K562 (cell line): ENCODE measurements around the gene SOCS2. TPM values are rescaled to one million over a fixed set of nuclear protein-coding genes. Genes with fewer than 3 reads are reported as not detected.

Source experiments
- ATAC-seq: fragments of 200-7000 bp; cut with Tn5 transposase; 3 replicates; pipeline ENCODE4 v1.9.1; 2020; ENCODE audit warnings: moderate library complexity
- BruUV-seq: library from RNA; stranded (reverse); fragments of 400-500 nt; replicated peaks from 2 replicates; lab custom pipeline; 2021; lab: Mats Ljungman, UMichigan
- CTCF ChIA-PET: fragments of 300-600 bp; formaldehyde crosslinking; extraction: SDS; loops from one replicate; lab custom pipeline; 2021; ENCODE audit warnings: low intra/inter-chr PET ratio; lab: Yijun Ruan, JAX
- POLR2A ChIA-PET: fragments of 300-600, 350-650 bp; sonication (Branson Sonifier 250); formaldehyde crosslinking; extraction: SDS; loops from one replicate; lab custom pipeline; 2021; ENCODE audit warnings: antibody characterized with exemption, inconsistent platforms; lab: Yijun Ruan, JAX
- DNase-seq, 4 experiments: peaks; one replicate each; pipeline versions ENCODE4 v3.0.0 to v3.0.0-alpha.2; 2011 to 2018; ENCODE audit warnings: low spot score in 3 of 4, mixed read lengths in 3 of 4; ENCODE audit errors: extremely low read depth in 1 of 4
- FAIRE-seq: peaks from 2 replicates; lab custom pipeline; 2011; peaks lifted over from hg19 to GRCh38; lab: Jason Lieb, UNC
- H2AFZ ChIP-seq: 2 replicates; pipeline ENCODE4 v1.6.0; 2011; ENCODE audit warnings: low read depth, low read length, control low read depth, inconsistent platforms
- H3K27ac ChIP-seq: fragments of 200-600 bp; 3 replicates; pipeline ENCODE4 v1.8.0; 2011; ENCODE audit warnings: low read depth, mild to moderate bottlenecking, control low read depth, inconsistent platforms, low read length, moderate library complexity, mixed read lengths; ENCODE audit errors: extremely low read depth
- H3K27me3 ChIP-seq, 2 experiments: fragments of 300-600 bp in 1 of 2; 2 replicates in 1 of 2; 3 replicates in 1 of 2; pipeline versions ENCODE4 v1.6.0 to v1.8.0; 2011; ENCODE audit warnings: inconsistent platforms in 2 of 2, low read length in 2 of 2, mild to moderate bottlenecking in 1 of 2, mixed read lengths in 1 of 2, moderate library complexity in 1 of 2; ENCODE audit not compliant: control insufficient read depth in 2 of 2, insufficient read depth in 2 of 2
- H3K36me3 ChIP-seq: fragments of 300-600 bp; 3 replicates; pipeline ENCODE4 v1.8.0; 2011; ENCODE audit warnings: mild to moderate bottlenecking, low read length, inconsistent platforms; ENCODE audit not compliant: control insufficient read depth, insufficient read depth
- H3K4me1 ChIP-seq, 2 experiments: fragments of 200-600 bp in 1 of 2; replicated peaks in 1 of 2; 2 replicates in 1 of 2; 3 replicates in 1 of 2; pipeline versions ENCODE4 v1.5.1 to v1.8.0; 2011; ENCODE audit warnings: inconsistent platforms in 2 of 2, low read length in 2 of 2, mild to moderate bottlenecking in 1 of 2, mixed read lengths in 1 of 2, moderate library complexity in 1 of 2; ENCODE audit not compliant: control insufficient read depth in 2 of 2, insufficient read depth in 2 of 2
- H3K4me2 ChIP-seq: 2 replicates; pipeline ENCODE4 v1.6.1; 2011; ENCODE audit warnings: low read length, control low read depth, inconsistent platforms, mixed read lengths; ENCODE audit not compliant: insufficient read depth
- H3K4me3 ChIP-seq: fragments of 200-600 bp; sonication (generic), shearing (Covaris generic); 2 replicates; pipeline ENCODE4 v1.5.1; 2016; ENCODE audit warnings: control low read depth, inconsistent platforms
- H3K79me2 ChIP-seq: fragments of 200-600 bp; 3 replicates; pipeline ENCODE4 v1.8.0; 2011; ENCODE audit warnings: low read length, inconsistent platforms; ENCODE audit not compliant: control insufficient read depth, insufficient read depth
- H3K9ac ChIP-seq, 2 experiments: 2 replicates each; pipeline versions ENCODE4 v1.6.0 to v1.6.1; 2011; ENCODE audit warnings: low read depth in 2 of 2, low read length in 2 of 2, control low read depth in 1 of 2, inconsistent platforms in 1 of 2, mild to moderate bottlenecking in 1 of 2, mixed read lengths in 1 of 2; ENCODE audit not compliant: insufficient read depth in 1 of 2
- H3K9me1 ChIP-seq: one replicate; pipeline ENCODE4 v1.6.0; 2011; ENCODE audit warnings: inconsistent platforms, mild to moderate bottlenecking, low read length, moderate library complexity; ENCODE audit not compliant: control insufficient read depth, insufficient read depth
- H3K9me3 ChIP-seq: replicated peaks from 2 replicates; pipeline ENCODE4 v1.5.1; 2011; ENCODE audit warnings: low read depth, low read length, inconsistent platforms; ENCODE audit not compliant: control insufficient read depth, insufficient read depth
- H4K20me1 ChIP-seq: replicated peaks from 2 replicates; pipeline ENCODE4 v1.6.1; 2011; ENCODE audit warnings: low read length, inconsistent platforms, mixed read lengths; ENCODE audit not compliant: control insufficient read depth, insufficient read depth
- EGR1 ChIP-seq: fragments of 450-650 bp; conservative IDR thresholded peaks from 2 replicates; pipeline ENCODE4 v1.6.1; 2017; ENCODE audit warnings: mild to moderate bottlenecking
- WGBS: fragments of 100-300 bp; shearing (Covaris generic); methylation state at CpG from one replicate; pipeline ENCODE4 v1.1.6; 2016; ENCODE audit warnings: low coverage, mixed read lengths; ENCODE audit not compliant: insufficient coverage; ENCODE audit errors: missing lambda C conversion rate; 5-methylcytosine and 5-hydroxymethylcytosine counted together
- in situ Hi-C: fragments of 300-500 bp; cut with MboI; formaldehyde crosslinking; loops from 4 replicates; pipeline ENCODE4 v1.15.0; 2018; ENCODE audit warnings: inconsistent platforms, mixed read lengths
- intact Hi-C: fragments of 100-400 bp; cut with micrococcal nuclease; formaldehyde crosslinking; loops from 2 replicates; pipeline ENCODE4 v1.14.2; 2022
- polyA plus RNA-seq, 8 experiments: library from polyadenylated mRNA; depleted of rRNA in 4 of 8; stranded (reverse) in 5 of 8; unstranded in 3 of 8; fragments of >200 nt; fragmentation: Nextera tagmentation in 2 of 8; fragmentation: Illumina TruSeq in 1 of 8; extraction: Ambion mirVana in 2 of 8; extraction: Trizol in 1 of 8; gene quantifications; 2 replicates each; pipeline versions ENCODE4 v1.2.1 to v1.2.3, GENCODE V29; 2011 to 2014; ENCODE audit warnings: inconsistent platforms in 1 of 8, missing spikeins in 1 of 8
- total RNA-seq, 7 experiments: library from RNA; depleted of rRNA in 6 of 7; stranded (reverse); fragments of >200 nt in 6 of 7; fragmentation: Illumina TruSeq in 2 of 7; extraction: Trizol in 2 of 7; gene quantifications; 2 replicates each; pipeline versions ENCODE4 v1.2.1 to v1.2.3, GENCODE V29; 2011 to 2021; ENCODE audit warnings: low replicate concordance in 1 of 7
- TF ChIP-seq, protein P1 (sequence below): IDR thresholded peaks from 3 replicates; pipeline ENCODE4 v1.6.1; 2011; ENCODE audit warnings: borderline replicate concordance, mild to moderate bottlenecking, moderate library complexity; ENCODE audit not compliant: insufficient read length; ENCODE audit errors: extremely low read depth

Gene SOCS2
- total and polyA plus RNA-seq, 9 of the 15 experiments (the other 6 are each of a cell fraction or from before 2014, with no cell fraction given): 37.0 to 162 (median 98.7) TPM

DNA sequence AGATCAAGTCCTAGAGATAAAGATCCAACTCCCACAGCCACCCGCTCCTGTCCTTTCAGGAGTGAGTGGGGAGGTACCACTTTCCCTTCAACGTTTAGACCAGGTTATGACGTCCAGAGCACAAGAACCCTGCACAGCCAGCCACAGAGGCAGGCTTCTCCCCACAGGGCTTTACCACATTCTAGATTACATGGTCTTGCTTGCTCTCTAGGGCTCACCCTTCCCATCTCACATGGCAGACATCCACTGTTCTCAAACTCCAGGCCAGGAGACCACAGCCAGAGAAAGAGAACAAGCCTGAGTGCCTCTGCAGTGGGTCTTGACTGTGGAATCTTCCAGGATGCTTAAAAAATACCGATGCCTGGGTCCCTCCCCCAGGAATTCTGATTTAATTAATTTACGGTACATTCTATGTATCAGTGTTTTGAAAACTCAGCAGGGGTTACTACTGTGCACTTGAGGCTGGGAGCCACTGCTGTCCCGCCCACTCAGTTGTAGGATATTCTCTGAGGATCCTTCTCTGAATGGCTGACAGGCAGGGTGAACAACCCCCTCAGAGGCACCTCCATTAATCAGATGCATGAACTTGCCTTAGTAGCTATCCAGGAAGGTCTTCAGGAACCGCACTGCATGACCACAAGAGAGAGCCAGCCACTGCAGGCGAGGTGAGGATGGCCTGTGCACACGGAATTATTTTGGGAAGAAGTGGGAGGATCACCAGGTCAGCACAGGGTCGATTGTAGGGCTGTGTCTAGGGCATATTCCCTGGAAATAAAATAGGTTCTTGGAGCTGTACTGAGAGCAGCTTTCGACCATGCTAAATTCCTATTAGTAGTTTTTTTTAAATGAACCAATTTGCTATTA lies 21.5 kb upstream of the SOCS2 start:
- 39% methylated on average over 11 of the region's 11 CpGs for WGBS
- no peaks in the 10 kb centered on the region for H3K27me3 ChIP-seq
- H3K9me1 ChIP-seq: no peaks in the 10 kb centered on the region
- H3K27ac ChIP-seq: no peak overlapping the region
- H3K4me2 ChIP-seq: no peak overlapping the region
- H3K4me1 ChIP-seq: peaks cover 0 to 3% of the 10 kb centered on the region in 2 experiments; a peak in 2 of 5 replicates
- no peaks in the 10 kb centered on the region; the same call in 2 of the 3 replicates for H3K36me3 ChIP-seq
- ATAC-seq (peak; percentile 58), DNase-seq (peak in 1 of 4 experiments; percentile 19), FAIRE-seq (no peak)
- BruUV-seq: no TSS peak
- intact Hi-C loops (no loop called here), in situ Hi-C loops (no loop called here)
- CTCF ChIA-PET: no interaction called here
- no peak overlapping the region for H3K4me3 ChIP-seq
- H3K9ac ChIP-seq: peak overlapping the region in 1 of 2 experiments; percentile 36; a peak in 1 of 4 replicates
- H3K79me2 ChIP-seq: no peaks in the 10 kb centered on the region
- H3K9me3 ChIP-seq: no peaks in the 10 kb centered on the region
- H2AFZ ChIP-seq: no peak overlapping the region
- POLR2A ChIA-PET: no interaction called here
- TF ChIP-seq, protein P1, sequence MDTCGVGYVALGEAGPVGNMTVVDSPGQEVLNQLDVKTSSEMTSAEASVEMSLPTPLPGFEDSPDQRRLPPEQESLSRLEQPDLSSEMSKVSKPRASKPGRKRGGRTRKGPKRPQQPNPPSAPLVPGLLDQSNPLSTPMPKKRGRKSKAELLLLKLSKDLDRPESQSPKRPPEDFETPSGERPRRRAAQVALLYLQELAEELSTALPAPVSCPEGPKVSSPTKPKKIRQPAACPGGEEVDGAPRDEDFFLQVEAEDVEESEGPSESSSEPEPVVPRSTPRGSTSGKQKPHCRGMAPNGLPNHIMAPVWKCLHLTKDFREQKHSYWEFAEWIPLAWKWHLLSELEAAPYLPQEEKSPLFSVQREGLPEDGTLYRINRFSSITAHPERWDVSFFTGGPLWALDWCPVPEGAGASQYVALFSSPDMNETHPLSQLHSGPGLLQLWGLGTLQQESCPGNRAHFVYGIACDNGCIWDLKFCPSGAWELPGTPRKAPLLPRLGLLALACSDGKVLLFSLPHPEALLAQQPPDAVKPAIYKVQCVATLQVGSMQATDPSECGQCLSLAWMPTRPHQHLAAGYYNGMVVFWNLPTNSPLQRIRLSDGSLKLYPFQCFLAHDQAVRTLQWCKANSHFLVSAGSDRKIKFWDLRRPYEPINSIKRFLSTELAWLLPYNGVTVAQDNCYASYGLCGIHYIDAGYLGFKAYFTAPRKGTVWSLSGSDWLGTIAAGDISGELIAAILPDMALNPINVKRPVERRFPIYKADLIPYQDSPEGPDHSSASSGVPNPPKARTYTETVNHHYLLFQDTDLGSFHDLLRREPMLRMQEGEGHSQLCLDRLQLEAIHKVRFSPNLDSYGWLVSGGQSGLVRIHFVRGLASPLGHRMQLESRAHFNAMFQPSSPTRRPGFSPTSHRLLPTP: no peak
- peak; percentile 27; the same call in 1 of the 2 replicates for TF ChIP-seq EGR1
- TF ChIP-seq, all 486 proteins: peak for 1
- H4K20me1 ChIP-seq: no peaks in the 10 kb centered on the region
